HG02623 (cell line): ENCODE results near the gene DPPA4.
"Not testable (repeated sequence)": the region's sequence is repeated elsewhere in the genome, so short reads cannot be mapped to it uniquely, and the experiment has no call there.

ENCODE experiments used
- ATAC-seq: cut with Tn5 transposase; IDR thresholded peaks from one replicate; pipeline ENCODE4 v1.9.1; 2021; ENCODE audit warnings: moderate library complexity; ENCODE audit not compliant: unreplicated experiment

DPPA4 gene, protein sequence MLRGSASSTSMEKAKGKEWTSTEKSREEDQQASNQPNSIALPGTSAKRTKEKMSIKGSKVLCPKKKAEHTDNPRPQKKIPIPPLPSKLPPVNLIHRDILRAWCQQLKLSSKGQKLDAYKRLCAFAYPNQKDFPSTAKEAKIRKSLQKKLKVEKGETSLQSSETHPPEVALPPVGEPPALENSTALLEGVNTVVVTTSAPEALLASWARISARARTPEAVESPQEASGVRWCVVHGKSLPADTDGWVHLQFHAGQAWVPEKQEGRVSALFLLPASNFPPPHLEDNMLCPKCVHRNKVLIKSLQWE

DNA sequence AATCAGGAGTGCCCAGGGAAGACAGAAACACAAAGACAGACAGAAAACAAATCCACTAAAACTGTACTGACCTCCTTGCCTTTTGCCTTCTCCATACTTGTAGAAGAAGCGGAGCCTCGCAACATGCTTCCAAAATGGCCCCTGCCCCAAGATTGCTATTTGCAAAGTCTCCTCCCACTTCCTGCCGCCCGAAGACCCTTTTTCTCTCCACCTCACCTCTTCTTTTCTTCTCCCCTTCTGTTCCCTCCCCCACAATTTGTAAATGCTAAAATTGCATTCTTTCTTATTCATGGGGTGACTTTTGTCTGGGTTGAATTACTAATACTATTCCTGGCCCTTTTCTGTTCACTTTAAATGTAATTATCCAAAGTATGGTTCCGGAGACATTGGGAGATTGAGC, at the start of gene DPPA4:
Gene DPPA4 (minus strand): TSS at position 154 of the 400 bp plus-strand sequence. CDS start 29 bp downstream, at position 125.
- no peak for ATAC-seq

DNA sequence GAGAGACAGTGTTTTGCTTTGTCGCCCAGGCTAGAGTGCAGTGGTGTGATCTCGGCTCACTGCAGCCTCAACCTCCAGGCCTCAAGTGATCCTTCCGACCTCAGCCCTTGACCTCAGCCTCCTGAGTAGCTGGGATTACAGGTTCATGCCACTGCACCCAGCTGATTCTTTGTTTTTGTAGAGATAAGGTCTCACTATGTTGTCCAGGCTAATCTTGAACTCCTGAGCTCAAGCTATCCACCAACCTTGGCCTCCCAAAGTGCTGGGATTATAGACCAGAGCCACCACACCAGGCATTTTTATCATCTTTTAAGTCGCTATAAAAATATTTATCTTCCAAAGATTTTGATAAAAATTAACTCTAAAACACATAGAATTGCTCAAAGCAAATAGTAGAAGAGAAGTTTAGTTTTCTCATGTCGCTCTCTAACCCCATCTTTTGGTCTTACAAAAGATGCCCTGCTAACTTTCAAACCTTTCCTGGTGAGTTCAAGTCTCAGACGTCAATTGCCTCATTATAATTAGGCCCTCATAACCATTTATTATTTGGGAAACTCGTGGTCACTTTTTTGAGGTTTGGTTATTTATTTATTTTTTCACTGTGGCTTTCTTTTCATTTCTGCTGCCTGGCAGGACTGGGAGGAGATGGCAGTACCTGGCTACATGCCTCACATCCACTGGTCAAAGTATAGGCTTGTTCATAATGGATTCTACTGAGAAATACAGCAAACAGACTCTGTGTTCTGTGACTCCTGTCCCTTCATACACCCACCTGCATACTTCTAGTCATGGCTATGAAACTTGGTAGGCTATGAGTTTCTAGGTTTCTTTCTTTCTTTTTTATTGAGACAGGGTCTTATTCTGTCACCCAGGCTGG, 48.3 kb upstream of the DPPA4 start:
- ATAC-seq = no peak

DNA sequence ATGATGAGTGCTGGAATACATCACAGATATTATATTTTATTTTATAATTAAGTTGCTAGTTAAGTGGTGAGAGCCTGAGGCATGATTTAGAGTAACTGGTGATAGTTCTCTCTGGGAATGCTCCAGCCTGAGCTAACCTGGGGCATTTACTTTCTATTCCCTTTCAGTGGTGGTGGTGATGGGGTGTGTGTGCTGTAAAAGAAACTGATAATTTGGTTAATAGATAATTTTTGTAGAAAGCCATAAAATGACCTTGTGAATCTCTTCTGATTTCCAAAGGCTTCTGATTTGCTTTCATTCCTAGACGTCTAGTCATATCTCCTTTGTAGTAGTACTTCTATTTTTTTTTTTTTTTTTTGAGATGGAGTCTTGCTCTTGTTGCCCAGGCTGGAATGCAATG, 46.8 kb upstream of the DPPA4 start:
- no peak for ATAC-seq

DNA sequence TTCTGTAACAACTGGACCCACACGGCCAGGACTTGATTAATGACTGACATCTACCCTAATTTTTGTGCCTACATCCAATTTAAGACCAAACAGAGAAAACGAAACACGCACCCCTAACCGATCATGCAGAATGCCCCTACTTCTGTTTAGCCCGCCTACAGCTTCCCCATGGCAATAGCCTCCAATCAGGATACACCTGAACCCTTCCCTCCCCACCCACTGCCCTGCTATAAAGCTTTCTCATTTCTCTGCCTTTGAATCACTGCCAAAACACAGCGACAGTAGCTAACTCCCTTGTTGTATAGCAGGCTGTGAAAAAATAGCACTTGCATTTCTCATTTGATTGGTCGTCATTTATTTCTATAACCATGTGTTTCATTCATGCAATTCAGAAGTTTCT, 45.2 kb upstream of the DPPA4 start:
- ATAC-seq = no peak

DNA sequence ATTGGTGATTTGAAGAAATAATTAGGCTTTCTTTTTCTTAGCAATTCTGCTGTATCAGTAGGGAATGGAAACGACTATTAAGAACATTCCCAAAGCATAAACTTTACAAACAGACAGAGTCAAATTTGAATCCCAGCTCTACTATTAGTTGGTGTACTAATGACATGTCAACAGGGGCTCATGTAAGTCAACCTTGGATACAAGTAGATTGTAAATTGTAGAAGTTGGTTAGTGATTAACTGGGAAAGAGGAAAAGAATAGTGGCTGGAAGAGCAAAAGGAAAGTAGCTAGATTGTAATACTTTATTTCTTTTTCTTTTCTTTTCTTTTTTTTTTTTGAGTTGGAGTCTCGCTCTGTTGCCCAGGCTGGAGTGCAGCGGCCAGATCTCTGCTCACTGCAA, 38.6 kb upstream of the DPPA4 start:
- no peak for ATAC-seq

DNA sequence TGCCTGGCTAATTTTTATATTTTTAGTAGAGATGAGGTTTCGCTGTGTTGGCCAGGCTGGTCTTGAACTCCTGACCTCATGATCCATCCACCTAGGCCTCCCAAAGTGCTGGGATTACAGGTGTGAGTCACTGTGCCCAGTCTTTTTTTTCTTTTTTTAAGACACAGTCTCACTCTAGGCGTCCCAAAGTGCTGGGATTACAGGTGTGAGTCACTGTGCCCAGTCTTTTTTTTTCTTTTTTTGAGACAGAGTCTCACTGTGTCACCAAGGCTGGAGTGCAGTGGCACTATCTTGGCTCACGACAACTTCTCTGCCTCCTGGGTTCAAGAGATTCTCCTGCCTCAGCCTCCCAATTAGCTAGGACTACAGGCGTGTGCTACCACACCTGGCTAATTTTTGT, 37.1 kb upstream of the DPPA4 start:
- ATAC-seq = not testable (repeated sequence)

DNA sequence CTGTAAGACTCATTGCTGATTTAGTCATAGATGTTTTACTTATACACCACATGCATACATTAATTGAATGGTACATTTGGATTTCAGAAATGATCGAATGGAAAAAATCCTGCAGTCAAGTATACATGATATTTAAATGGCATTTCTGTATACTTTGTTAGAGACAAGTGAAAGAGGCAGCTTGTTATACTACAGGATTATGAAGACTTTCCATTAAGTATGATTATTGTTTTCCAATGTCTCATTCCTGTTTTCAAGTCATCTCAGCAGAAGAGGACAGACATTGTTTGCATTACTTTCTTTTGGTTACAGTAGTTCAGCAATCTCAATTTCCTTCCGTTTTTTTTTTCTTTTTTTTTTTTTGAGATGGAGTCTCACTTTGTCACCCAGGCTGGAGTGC, 36.6 kb upstream of the DPPA4 start:
- ATAC-seq = no peak

DNA sequence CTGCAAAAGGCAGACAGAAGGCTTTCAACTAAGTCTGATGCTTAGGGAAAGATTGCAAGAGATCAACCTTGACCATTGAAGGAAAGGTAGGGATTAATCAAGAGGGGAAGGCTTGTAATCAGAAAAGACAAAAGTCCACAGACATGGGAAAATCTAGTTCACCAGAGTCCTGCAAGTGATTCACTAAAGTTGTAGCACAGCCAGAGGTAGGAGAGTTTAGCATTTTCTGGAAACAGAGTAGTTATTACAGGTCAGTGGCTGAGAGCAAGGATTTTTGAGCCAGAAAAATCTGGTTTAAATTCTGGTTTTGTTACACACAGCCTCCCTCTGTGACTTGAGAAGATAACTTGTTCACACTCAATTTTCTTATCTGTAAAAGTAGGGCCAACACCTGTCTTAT, 35.3 kb upstream of the DPPA4 start:
- no peak for ATAC-seq

DNA sequence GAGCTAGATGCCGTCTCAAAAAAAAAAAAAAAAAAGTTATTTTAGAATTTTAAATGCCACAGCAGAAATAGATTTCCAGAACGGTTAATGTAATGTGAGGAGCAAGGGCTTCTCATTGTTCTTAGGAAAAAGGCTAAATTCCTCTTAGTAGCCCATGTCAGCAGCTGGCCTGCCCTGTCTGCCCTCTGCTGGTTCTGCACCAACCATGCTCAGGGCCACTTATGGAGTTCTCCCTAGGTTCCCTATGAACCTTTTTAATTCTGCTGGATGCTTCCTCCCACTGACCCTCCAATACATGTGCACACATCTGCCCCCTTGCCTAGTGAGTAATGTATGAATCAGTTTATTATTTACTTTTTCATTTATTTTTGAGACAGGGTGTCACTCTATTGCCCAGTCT, 32.2 kb upstream of the DPPA4 start:
- no peak for ATAC-seq

DNA sequence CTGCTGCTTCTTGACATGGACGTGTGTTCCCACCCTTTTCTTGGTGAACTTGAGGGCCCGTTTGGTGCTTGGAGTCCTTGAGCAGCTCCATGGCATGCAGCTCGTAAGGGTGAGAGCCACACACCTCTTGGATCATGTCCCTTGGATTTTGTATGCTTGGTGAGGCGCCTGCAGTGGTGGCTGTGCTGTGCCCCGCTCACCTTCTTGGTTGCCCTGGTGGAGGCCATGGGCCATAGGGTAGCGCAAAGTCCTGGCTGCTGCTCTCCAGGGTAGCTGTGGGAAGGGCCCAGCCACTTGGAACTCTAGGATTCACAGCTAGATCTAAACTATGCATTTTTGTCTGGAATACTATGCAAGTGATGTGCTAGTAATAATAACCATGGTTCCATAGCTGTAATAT, 26.7 kb upstream of the DPPA4 start:
- no peak for ATAC-seq

DNA sequence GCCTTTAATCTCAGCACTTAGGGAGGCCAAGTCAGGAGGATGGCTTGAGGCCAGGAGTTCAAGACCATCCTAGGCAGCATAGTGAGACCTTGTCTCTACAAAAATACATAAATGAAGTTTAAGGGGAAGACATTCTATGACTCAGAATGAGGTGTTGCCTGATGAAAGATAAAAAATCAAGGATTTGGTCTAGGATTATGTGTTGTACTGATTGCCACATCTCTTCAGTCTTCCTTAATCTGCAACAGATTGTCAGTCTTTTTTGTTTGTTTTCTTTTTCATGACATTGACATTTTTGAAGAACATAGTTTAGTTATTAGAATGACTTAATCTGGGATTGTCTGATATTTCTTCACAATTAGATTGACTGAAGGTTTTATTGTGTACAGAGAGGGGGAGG, 26.3 kb upstream of the DPPA4 start:
- no peak for ATAC-seq

DNA sequence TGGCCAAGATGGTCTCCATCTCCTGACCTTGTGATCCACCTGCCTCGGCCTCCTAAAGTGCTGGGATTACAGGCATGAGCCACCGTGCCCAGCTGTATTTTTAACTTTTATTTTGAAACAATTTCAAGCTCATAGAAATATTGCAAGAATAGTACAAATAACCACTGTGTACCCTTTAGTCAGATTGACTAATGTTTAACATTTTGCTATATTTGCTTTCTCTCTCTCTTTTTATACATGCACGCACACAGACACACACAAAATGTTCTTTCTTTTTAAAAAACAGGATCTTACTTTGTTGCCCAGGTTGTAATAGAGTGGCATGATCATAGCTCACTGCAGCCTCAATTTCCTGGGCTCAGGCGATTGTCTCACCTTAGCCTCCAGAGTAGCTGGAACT, 25.5 kb upstream of the DPPA4 start:
- no peak for ATAC-seq

DNA sequence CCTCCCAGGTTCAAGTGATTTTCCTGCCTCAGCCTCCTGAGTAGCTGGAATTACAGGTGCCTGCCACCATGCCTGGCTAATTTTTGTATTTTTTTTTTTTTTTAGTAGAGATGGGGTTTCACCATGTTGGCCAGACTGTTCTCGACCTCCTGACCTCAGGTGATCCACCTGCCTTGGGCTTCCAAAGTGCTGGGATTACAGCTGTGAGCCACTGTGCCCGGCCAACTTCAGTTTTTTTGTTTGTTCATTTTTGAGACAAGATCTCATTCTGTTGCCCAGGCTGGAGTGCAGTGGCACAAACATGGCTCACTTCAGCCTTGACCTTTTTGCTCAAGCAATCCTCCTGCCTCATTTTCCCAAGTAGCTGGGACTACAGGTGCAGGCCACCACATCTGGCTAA, 21.5 kb upstream of the DPPA4 start:
- ATAC-seq = not testable (repeated sequence)

DNA sequence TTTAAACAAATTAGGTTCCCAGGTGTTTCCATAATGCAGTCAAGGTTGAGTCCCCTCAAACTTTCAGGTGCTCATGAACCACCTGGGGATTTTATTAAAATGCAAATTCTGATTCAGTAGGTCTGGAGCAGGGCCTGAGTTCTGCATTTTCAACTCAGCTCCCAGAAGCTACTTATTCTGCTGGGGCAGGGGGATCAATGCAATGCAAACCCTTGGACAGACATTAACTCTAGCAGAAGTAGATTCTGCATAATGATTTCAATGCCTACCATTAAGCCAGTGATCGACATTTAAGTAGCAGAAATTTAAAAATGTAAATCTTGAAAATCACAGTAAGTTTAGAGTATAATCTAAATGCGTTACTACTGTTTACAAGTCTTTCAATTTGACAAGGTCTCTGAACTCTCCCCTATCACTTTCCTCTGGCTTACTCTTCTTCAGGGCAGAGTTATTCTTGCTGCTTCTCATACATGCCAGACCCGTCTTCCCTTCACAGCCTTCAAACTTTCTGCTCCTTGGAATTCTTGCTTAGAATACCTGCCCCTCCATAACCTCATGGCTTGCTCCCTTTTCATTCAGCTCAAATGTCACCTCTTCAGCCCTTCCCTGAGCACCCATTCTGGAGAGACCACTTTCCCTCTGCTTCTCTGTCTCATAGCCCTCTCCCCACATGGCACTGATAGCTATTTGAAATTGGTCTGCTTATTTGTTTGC, 19.3 kb upstream of the DPPA4 start:
- ATAC-seq = no peak

DNA sequence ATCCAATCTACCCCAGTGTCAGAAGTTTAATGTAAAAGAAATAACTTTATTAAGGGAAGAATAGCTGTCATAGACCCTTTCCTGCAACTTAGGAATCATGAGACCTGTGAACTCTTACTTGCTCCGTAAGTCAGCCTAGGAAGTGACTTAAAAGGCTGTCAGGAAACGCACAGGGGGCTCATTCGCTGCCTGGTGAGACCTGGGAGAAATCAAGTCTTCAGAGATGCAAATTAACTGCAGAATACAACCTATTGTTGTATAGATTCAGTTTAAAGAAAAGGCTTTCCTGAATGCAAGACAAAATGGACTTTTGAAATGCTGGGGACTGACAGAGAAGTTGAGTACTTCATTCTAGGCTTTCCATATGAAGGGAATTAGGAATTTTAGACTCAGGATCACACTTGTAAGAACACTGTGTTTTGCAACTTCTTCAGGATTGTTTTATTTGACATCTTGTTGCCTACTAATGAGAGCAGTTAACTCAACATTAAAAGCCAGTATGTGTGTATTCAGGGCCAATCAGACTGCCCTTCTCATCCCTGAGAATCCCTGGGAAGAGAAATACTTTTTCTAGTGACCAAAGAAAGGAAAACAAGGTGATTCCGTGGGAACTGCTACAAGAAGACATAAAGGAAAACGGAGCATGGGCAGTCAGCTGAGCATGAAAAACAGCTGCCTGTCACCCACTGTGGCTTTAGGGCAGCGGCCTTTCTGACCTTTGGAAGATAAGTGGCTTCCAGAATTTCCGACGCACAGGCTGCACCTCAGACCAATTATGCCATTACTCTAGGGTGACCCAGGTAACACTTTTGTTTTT, 18.5 kb upstream of the DPPA4 start:
- ATAC-seq = no peak

DNA sequence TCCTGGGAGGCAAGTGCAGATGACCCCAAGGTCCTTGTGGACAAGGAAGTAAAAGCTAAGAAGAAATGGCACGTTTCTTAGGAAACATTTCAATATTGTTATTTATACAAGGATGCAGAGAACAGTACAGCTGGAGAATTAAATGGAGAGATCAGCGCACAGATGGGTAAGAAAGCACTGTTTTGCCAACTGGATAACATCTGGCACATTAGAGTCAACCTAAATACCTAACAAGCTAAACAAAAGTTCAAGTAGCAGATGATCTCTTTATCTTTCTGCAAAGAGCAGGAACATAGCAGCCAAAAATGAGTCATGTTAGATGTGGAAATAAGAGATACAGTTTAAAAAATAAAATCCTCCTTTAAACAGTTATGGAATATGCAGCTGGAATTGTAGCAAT, 15.7 kb upstream of the DPPA4 start:
- ATAC-seq = no peak

DNA sequence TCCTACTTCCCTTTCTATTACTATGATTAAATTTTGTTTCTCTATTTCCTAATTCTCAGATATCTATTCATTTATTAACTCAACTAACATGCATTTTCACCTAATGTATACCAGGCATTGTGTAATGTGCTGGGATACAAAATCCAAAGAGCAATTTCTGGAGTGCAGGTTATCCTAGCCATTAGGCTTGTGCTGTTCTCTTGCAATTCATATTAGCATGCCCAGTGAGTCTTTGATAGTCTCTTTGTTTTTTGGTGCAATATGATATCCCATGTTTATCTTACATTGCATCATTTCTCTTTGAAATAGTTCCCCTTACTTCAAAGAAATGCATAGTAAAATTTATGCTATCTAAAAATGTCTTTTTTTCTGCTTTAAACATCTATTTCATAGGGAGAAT, 13.9 kb upstream of the DPPA4 start:
- ATAC-seq = no peak

DNA sequence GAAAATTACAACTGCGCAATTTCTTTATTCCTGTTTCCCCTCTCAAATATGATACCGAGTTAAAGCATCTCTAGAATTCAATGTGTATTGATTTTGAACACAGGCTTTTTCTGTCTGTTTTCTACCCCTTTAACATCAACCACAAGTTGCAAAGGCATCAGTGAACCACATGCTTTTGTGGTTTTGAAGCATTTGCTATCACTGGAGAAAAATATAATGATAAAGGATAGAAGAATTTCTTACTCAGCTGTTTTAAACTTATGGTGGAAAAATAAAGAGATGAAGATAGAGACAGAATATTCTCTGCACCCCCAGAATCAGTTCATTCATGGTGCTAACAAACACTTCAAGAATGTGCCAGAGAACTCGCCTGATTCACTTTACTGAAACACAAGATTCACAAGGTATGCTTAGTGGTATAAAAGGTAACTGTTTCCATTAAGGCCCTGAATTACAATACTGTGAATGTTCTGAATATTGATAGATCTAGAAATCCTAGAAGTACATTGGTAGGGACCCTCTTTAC, 9.5 kb upstream of the DPPA4 start:
- ATAC-seq = no peak

DNA sequence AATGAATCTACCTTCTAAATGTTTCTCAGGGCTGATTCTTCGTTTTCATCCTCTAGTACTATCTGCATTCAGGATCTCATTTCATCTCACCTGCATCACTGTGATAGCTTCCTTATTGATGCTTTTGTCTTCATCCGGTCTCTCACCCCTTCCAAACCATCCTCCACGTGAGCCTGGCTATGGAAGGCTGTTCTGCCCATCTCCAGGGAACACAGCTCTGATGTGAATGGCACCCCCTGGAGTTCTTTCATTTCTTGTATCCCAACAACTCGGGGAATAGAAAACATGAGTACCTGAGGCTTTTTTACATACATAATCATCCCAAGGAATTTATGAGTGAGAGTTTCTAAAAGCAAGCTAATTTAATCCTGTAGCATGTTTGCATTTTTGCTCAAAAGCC, 8.8 kb upstream of the DPPA4 start:
- ATAC-seq = no peak
